B cell (primary cell): Measurements from ENCODE around the gene CATSPERZ. TPM values are rescaled to one million over a fixed set of nuclear protein-coding genes. Genes with fewer than 3 reads are reported as not detected.

Source experiments
- ATAC-seq: fragments of 200-7000 bp; cut with Tn5 transposase; one replicate; pipeline ENCODE4 v1.10.0; 2021; ENCODE audit warnings: low read depth, mild to moderate bottlenecking, moderate number of reproducible peaks, moderate library complexity
- CTCF ChIA-PET: fragments of 350-600 bp; sonication (Branson Sonifier 250); formaldehyde crosslinking; loops from one replicate; lab custom pipeline; 2021; ENCODE audit warnings: antibody characterized with exemption, inconsistent platforms; lab: Charles Lee
- POLR2A ChIA-PET: fragments of 350-600 bp; sonication (Branson Sonifier 250); formaldehyde crosslinking; loops from one replicate; lab custom pipeline; 2021; ENCODE audit warnings: antibody characterized with exemption; lab: Charles Lee
- DNase-seq: peaks from one replicate; pipeline ENCODE4 v3.0.0; 2013
- H2AFZ ChIP-seq: 2 replicates; pipeline ENCODE4 v1.6.1; 2012; ENCODE audit warnings: mild to moderate bottlenecking, low read depth, low read length; ENCODE audit not compliant: insufficient read depth, poor library complexity, severe bottlenecking
- H3K27ac ChIP-seq, 2 donors: 1 replicate in 1 of 2; 2 replicates in 1 of 2; pipeline ENCODE4 v1.5.1; 2012 to 2013; ENCODE audit warnings: low read length in 2 of 2, mild to moderate bottlenecking in 2 of 2, moderate library complexity in 1 of 2
- H3K27me3 ChIP-seq, 4 experiments: fragments of 200-600 bp in 1 of 4; sonication (generic) in 1 of 4; replicated peaks in 1 of 4; 1 replicate in 2 of 4; 2 replicates in 2 of 4; pipeline versions ENCODE4 v1.6.1 to v1.7.0; 2013 to 2016; ENCODE audit warnings: low read length in 3 of 4, mild to moderate bottlenecking in 2 of 4, mixed read lengths in 1 of 4, moderate library complexity in 1 of 4; ENCODE audit not compliant: insufficient read depth in 4 of 4, control insufficient read depth in 3 of 4; ENCODE audit errors: control extremely low read depth in 1 of 4
- H3K36me3 ChIP-seq, 2 experiments: replicated peaks in 1 of 2; 1 replicate in 1 of 2; 2 replicates in 1 of 2; pipeline versions ENCODE4 v1.6.1 to v1.7.1; 2013; ENCODE audit warnings: low read length in 1 of 2; ENCODE audit not compliant: insufficient read depth in 2 of 2, control insufficient read depth in 1 of 2; ENCODE audit errors: control extremely low read depth in 1 of 2, extremely low read depth in 1 of 2
- H3K4me1 ChIP-seq, 2 donors: fragments of 200-600 bp in 1 of 2; sonication (generic) in 1 of 2; 1 replicate in 1 of 2; 2 replicates in 1 of 2; pipeline versions ENCODE4 v1.5.1 to v1.6.1; 2013 to 2017; ENCODE audit warnings: low read length in 2 of 2; ENCODE audit not compliant: control insufficient read depth in 2 of 2, insufficient read depth in 2 of 2
- H3K4me2 ChIP-seq: replicated peaks from 2 replicates; pipeline ENCODE3; 2012; ENCODE audit warnings: mild to moderate bottlenecking, low read depth, low read length; ENCODE audit not compliant: poor library complexity, severe bottlenecking
- H3K4me3 ChIP-seq, 5 experiments: fragments of 200-600 bp in 1 of 5; sonication (generic) in 1 of 5; 1 replicate in 3 of 5; 2 replicates in 2 of 5; pipeline versions ENCODE4 v1.5.1 to v1.7.0; 2011 to 2016; ENCODE audit warnings: low read length in 4 of 5, mild to moderate bottlenecking in 4 of 5, low read depth in 2 of 5, control low read depth in 1 of 5, moderate library complexity in 1 of 5; ENCODE audit not compliant: insufficient read depth in 1 of 5; ENCODE audit errors: control extremely low read depth in 1 of 5, extremely low read depth in 1 of 5
- H3K79me2 ChIP-seq: fragments of 200-600 bp; sonication (generic); one replicate; pipeline ENCODE4 v1.6.0; 2016; ENCODE audit warnings: low read length; ENCODE audit not compliant: control insufficient read depth, insufficient read depth
- H3K9ac ChIP-seq: fragments of 200-600 bp; sonication (generic); 2 replicates; pipeline ENCODE4 v1.6.1; 2017; ENCODE audit warnings: mild to moderate bottlenecking, low read length, moderate library complexity
- H3K9me3 ChIP-seq, 3 donors: one replicate each; pipeline versions ENCODE4 v1.6.1 to v1.7.1; 2013; ENCODE audit warnings: low read length in 2 of 3; ENCODE audit not compliant: control insufficient read depth in 2 of 3, insufficient read depth in 1 of 3; ENCODE audit errors: control extremely low read depth in 1 of 3
- H4K20me1 ChIP-seq: 2 replicates; pipeline ENCODE4 v1.6.0; 2012; ENCODE audit warnings: mild to moderate bottlenecking, low read length; ENCODE audit not compliant: insufficient read depth, control insufficient read depth, poor library complexity, severe bottlenecking
- H3K27ac Mint-ChIP-seq: one replicate; pipeline ENCODE4 v1.8.0; 2021; ENCODE audit warnings: mixed read lengths
- H3K27me3 Mint-ChIP-seq: one replicate; pipeline ENCODE4 v1.8.0; 2021; ENCODE audit warnings: mixed read lengths
- H3K4me1 Mint-ChIP-seq: one replicate; pipeline ENCODE4 v1.8.0; 2021; ENCODE audit warnings: mixed read lengths
- H3K4me3 Mint-ChIP-seq: one replicate; pipeline ENCODE4 v1.8.0; 2021; ENCODE audit warnings: mixed read lengths
- H3K9me3 Mint-ChIP-seq: one replicate; pipeline ENCODE4 v1.8.0; 2022; ENCODE audit warnings: mixed read lengths; ENCODE audit not compliant: insufficient read depth
- EZH2 ChIP-seq: IDR thresholded peaks from 2 replicates; pipeline ENCODE4 v1.6.1; 2012; ENCODE audit warnings: borderline replicate concordance, low read depth, mild to moderate bottlenecking, moderate library complexity, low read length; ENCODE audit not compliant: insufficient read depth, poor library complexity, severe bottlenecking
- WGBS: methylation state at CpG from one replicate; pipeline ENCODE4 v1.1.5; 2013; ENCODE audit warnings: missing lambda C conversion rate; ENCODE audit not compliant: insufficient coverage; 5-methylcytosine and 5-hydroxymethylcytosine counted together
- intact Hi-C: fragments of 100-400 bp; cut with micrococcal nuclease; formaldehyde crosslinking; loops from one replicate; pipeline ENCODE4 v1.10.0; 2022
- polyA plus RNA-seq: library from polyadenylated mRNA; depleted of rRNA; stranded (reverse); fragments of >200 nt; gene quantifications from 2 replicates; pipeline ENCODE4 v1.2.3, GENCODE V29; 2012
- total RNA-seq, 2 donors: library from RNA; stranded (reverse); fragments of 120-200 nt in 1 of 2; gene quantifications; 1 replicate in 1 of 2; 2 replicates in 1 of 2; pipeline versions ENCODE4 v1.2.3 to v1.2.4, GENCODE V29; 2013 to 2022
- TF ChIP-seq, protein P1 (sequence below): fragments of 200-600 bp; IDR thresholded peaks from one replicate; pipeline ENCODE4 v1.8.0; 2022; ENCODE audit warnings: antibody characterized with exemption, mild to moderate bottlenecking

Gene CATSPERZ
- total and polyA plus RNA-seq, 2 donors (not counting 1 experiment from before 2014, with no cell fraction given) = 0.39 TPM; not detected in 1

- peaks cover 4 to 37% of the 10 kb centered on the region in 2 experiments for H3K36me3 ChIP-seq
- no peak overlapping the region for H2AFZ ChIP-seq
- peaks cover 6% of the 10 kb centered on the region for H3K79me2 ChIP-seq
- 92% methylated on average over 14 of the region's 14 CpGs for WGBS
- H3K27me3 ChIP-seq = no peaks in the 10 kb centered on the region
- no peaks in the 10 kb centered on the region for H3K9me3 ChIP-seq
- H3K27ac ChIP-seq = no peak overlapping the region
- no peak overlapping the region for H3K4me3 ChIP-seq
- H3K4me1 ChIP-seq = no peaks in the 10 kb centered on the region
- Mint-ChIP-seq H3K27me3 (no peaks in the 10 kb centered on the region), H3K27ac (no peak overlapping the region), H3K9me3 (no peaks in the 10 kb centered on the region), H3K4me3 (no peak overlapping the region), H3K4me1 (peaks cover 3% of the 10 kb centered on the region)
- peaks cover 22% of the 10 kb centered on the region for H4K20me1 ChIP-seq
- no peak overlapping the region for H3K4me2 ChIP-seq
- ChIA-PET POLR2A (interaction anchor here (0.7 to 1.7 kb wide), 2 partner anchors 31 to 384 kb away, joined by 7 to 8 read pairs; partner anchors contain the start of genes PRDX5 and TRMT112), CTCF (interaction anchor here (1.4 to 3.7 kb wide), 2 partner anchors 16 to 31 kb away, joined by 3 to 16 read pairs; partner anchors contain the start of genes PRDX5 and TRMT112)
- no peak for TF ChIP-seq EZH2
- TF ChIP-seq, protein P1, sequence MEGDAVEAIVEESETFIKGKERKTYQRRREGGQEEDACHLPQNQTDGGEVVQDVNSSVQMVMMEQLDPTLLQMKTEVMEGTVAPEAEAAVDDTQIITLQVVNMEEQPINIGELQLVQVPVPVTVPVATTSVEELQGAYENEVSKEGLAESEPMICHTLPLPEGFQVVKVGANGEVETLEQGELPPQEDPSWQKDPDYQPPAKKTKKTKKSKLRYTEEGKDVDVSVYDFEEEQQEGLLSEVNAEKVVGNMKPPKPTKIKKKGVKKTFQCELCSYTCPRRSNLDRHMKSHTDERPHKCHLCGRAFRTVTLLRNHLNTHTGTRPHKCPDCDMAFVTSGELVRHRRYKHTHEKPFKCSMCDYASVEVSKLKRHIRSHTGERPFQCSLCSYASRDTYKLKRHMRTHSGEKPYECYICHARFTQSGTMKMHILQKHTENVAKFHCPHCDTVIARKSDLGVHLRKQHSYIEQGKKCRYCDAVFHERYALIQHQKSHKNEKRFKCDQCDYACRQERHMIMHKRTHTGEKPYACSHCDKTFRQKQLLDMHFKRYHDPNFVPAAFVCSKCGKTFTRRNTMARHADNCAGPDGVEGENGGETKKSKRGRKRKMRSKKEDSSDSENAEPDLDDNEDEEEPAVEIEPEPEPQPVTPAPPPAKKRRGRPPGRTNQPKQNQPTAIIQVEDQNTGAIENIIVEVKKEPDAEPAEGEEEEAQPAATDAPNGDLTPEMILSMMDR = no peak
- intact Hi-C loops = no loop called here
- DNase-seq (no peak), ATAC-seq (no peak)
- no peak overlapping the region for H3K9ac ChIP-seq
These were observed 48.3 kb downstream of the CATSPERZ start for GRCh38 chr11:64348383-64349024.

- H3K9me3 ChIP-seq = no peaks in the 10 kb centered on the region
- no peak overlapping the region for H3K4me3 ChIP-seq
- ATAC-seq (no peak), DNase-seq (no peak)
- no peak overlapping the region for H3K9ac ChIP-seq
- no peak overlapping the region for H3K27ac Mint-ChIP-seq
- H3K27me3 Mint-ChIP-seq = no peaks in the 10 kb centered on the region
- peaks cover 4 to 32% of the 10 kb centered on the region in 2 experiments for H3K36me3 ChIP-seq
- no peak overlapping the region for H3K4me3 Mint-ChIP-seq
- no peak overlapping the region for H3K27ac ChIP-seq
- TF ChIP-seq, protein P1 = no peak
- no peak for TF ChIP-seq EZH2
- POLR2A ChIA-PET = interaction anchor here (0.6 to 1.7 kb wide), 3 partner anchors 31 to 383 kb away, joined by 3 to 8 read pairs (median 7); partner anchors contain the start of genes PRDX5 and TRMT112
- H4K20me1 ChIP-seq = peaks cover 22% of the 10 kb centered on the region
- H3K27me3 ChIP-seq = no peaks in the 10 kb centered on the region
- peaks cover 0 to under 1% of the 10 kb centered on the region in 2 donors for H3K4me1 ChIP-seq
- peaks cover 3% of the 10 kb centered on the region for H3K4me1 Mint-ChIP-seq
- H3K79me2 ChIP-seq = peaks cover 4% of the 10 kb centered on the region
- no peak overlapping the region for H2AFZ ChIP-seq
- no peaks in the 10 kb centered on the region for H3K9me3 Mint-ChIP-seq
- intact Hi-C loops = no loop called here
- 99% methylated on average over 6 of the region's 7 CpGs for WGBS
- CTCF ChIA-PET = interaction anchor here (1.4 to 3.7 kb wide), 2 partner anchors 16 to 32 kb away, joined by 3 to 16 read pairs; partner anchors contain the start of genes PRDX5 and TRMT112
- no peak overlapping the region for H3K4me2 ChIP-seq
These were observed 48.8 kb downstream of the CATSPERZ start for GRCh38 chr11:64349025-64349387.
